ENCODE data around the gene UQCRC1. TPM values are rescaled to one million over a fixed set of nuclear protein-coding genes. Genes with fewer than 3 reads are reported as not detected.
A peak's percentile ranks its signal among the peaks of the same experiment; 100 is the strongest.

The UQCRC1 gene
- total and polyA plus RNA-seq, 8 donors: 148 to 203 (median 166) TPM

GRCh38 chr3:48614044-48614443 lies 4.6 kb upstream of the UQCRC1 start:
- Histone ChIP-seq H3K27me3 (no peaks in the 10 kb centered on the region), H3K4me3 (no peak overlapping the region), H3K36me3 (no peaks in the 10 kb centered on the region), H3K9me3 (peaks cover 0 to 25% of the 10 kb centered on the region in 2 donors), H3K4me1 (peaks cover 0 to 29% of the 10 kb centered on the region in 2 donors), H3K27ac (peak overlapping the region in 1 of 2 donors; percentile 76)
- intact Hi-C loops (cut with DNase I): no loop called here
- TF ChIP-seq, protein P1, sequence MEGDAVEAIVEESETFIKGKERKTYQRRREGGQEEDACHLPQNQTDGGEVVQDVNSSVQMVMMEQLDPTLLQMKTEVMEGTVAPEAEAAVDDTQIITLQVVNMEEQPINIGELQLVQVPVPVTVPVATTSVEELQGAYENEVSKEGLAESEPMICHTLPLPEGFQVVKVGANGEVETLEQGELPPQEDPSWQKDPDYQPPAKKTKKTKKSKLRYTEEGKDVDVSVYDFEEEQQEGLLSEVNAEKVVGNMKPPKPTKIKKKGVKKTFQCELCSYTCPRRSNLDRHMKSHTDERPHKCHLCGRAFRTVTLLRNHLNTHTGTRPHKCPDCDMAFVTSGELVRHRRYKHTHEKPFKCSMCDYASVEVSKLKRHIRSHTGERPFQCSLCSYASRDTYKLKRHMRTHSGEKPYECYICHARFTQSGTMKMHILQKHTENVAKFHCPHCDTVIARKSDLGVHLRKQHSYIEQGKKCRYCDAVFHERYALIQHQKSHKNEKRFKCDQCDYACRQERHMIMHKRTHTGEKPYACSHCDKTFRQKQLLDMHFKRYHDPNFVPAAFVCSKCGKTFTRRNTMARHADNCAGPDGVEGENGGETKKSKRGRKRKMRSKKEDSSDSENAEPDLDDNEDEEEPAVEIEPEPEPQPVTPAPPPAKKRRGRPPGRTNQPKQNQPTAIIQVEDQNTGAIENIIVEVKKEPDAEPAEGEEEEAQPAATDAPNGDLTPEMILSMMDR (IDR thresholded peaks at IDR 0.05): no peak
- ATAC-seq (no peak), DNase-seq (no peak)

- intact Hi-C loops (cut with DNase I): no loop called here
- no peak for ATAC-seq
- Histone ChIP-seq H3K9me3 (peaks cover 0 to 8% of the 10 kb centered on the region in 2 donors), H3K36me3 (peaks cover 0 to 4% of the 10 kb centered on the region in 2 donors), H3K4me1 (peaks cover 0 to 44% of the 10 kb centered on the region in 2 donors), H3K4me3 (no peak overlapping the region), H3K27me3 (no peaks in the 10 kb centered on the region), H3K27ac (no peak overlapping the region)
- peak in 1 of 4 donors; percentile 56 for DNase-seq
- TF ChIP-seq, protein P1 (IDR thresholded peaks at IDR 0.05): no peak
Measured at GRCh38 chr3:48612309-48612708, 2.9 kb upstream of the UQCRC1 start.

DNA sequence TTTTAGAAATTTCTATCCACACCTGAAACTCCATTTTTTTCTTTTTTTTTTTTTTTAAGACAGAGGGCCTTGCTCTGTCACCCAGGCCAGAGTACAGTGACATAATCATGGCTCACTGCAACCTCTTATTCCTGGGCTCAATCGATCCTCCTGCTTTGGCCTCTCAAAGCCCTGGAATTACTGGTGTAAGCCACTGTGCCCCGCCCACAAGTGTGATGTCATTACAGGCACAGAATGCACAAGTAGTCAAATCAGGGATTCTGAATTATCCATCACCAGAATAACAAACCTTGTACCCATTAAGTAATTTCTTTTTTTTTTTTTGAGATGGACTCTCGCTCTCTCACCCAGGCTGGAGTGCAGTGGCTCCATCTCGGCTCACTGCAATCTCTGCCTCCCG lies 1.9 kb downstream of the UQCRC1 start:
- Histone ChIP-seq H3K4me3 (peak overlapping the region in 1 of 2 donors; percentile 93), H3K4me1 (peaks cover 0 to 24% of the 10 kb centered on the region in 2 donors), H3K27me3 (no peaks in the 10 kb centered on the region), H3K27ac (no peak overlapping the region), H3K9me3 (no peaks in the 10 kb centered on the region), H3K36me3 (peaks cover 0 to 49% of the 10 kb centered on the region in 2 donors)
- intact Hi-C loops (cut with DNase I): no loop called here
- TF ChIP-seq, protein P1 (IDR thresholded peaks at IDR 0.05): no peak
- ATAC-seq (no peak), DNase-seq (peak in 1 of 4 donors; percentile 8)

DNA sequence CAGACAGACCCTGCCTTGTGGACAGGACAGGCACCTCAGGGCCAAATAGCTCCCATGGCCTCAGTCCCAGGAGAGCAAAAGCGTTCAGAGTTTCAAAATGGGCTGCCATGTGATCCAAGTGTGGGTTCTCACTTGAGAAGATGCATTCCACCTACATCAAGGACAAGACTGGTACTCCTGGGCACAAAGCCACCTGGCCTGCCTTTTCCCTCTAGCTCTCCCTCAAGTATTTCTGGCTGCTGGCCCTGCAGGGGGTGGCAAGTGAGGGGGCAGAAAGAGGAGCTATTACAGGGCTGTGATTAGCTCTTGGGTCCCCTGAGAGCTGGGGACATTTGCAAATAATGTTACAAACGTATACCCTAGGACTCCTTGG lies 7.8 kb downstream of the UQCRC1 start:
- Histone ChIP-seq H3K4me3 (no peak overlapping the region), H3K9me3 (no peaks in the 10 kb centered on the region), H3K27me3 (no peaks in the 10 kb centered on the region), H3K4me1 (peaks cover 0 to 4% of the 10 kb centered on the region in 2 donors), H3K27ac (no peak overlapping the region), H3K36me3 (peaks cover 0 to 99% of the 10 kb centered on the region in 2 donors)
- DNase-seq (no peak), ATAC-seq (no peak)
- TF ChIP-seq, protein P1 (IDR thresholded peaks at IDR 0.05): no peak
- intact Hi-C loops (cut with DNase I): no loop called here

DNA sequence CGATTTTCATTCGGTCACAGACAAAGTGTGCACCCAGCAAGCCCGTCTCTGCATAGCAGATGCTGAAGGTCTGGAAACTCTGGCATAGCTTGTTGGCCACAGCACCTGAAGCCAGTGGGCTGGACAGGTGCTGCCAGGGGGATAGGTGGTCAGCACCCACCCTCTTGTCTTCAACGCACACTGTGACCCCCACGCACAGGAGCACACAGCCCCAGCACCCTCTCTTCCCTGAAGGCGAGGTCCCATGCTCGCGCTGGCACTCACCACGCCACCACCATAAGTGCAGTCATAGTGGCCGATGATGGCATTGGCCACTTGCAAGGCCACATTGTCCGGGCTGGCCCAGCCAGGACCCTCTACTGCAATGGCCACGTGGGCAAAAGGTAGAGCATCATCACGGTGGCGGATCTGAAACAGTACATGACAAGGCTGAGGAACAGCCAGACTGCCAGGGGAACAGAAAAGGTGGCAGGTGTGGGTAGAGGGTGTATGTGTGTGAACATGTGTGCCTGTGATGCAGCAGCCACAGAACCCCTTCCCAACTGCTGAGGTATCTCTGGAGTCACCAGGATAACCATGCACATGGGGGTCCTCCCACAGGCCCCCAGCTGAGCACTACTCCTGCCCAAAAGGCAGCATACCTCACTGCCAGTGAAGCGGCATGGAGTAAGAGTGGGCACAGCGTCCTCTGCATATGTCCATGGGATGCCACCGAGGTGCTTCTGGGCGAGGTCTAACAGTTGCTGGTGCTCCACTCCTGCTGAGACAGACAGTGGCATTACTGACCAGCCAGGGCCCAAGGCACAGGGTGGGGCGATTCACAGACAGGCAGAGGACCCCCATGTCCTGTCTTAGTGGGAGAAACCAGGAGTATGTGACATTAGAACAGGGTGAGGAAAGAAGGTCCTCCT lies 8.5 kb downstream of the UQCRC1 start:
- peaks cover 0 to 93% of the 10 kb centered on the region in 2 donors for H3K36me3 ChIP-seq
- no peaks in the 10 kb centered on the region for H3K27me3 ChIP-seq
- intact Hi-C loops (cut with DNase I): no loop called here
- ATAC-seq (no peak), DNase-seq (peak in 1 of 4 donors; percentile 34)
- H3K9me3 ChIP-seq: no peaks in the 10 kb centered on the region
- TF ChIP-seq, protein P1 (IDR thresholded peaks at IDR 0.05): no peak
- H3K4me1 ChIP-seq: peaks cover 0 to 4% of the 10 kb centered on the region in 2 donors
- no peak overlapping the region for H3K27ac ChIP-seq
- no peak overlapping the region for H3K4me3 ChIP-seq
